Osteocyte (in vitro differentiated cells): Measurements from ENCODE around the gene CD276. TPM values are rescaled to one million over a fixed set of nuclear protein-coding genes. Genes with fewer than 3 reads are reported as not detected.
"Not testable (repeated sequence)": the region's sequence is repeated elsewhere in the genome, so short reads cannot be mapped to it uniquely, and the experiment has no call there.

ENCODE experiments used
- DNase-seq: peaks from one replicate; pipeline ENCODE4 v3.0.0; 2021; ENCODE audit warnings: mixed read lengths; ENCODE audit not compliant: unreplicated experiment; ENCODE audit errors: extremely low spot score
- H3K27ac Mint-ChIP-seq: one replicate; pipeline ENCODE4 v1.8.0; 2021; ENCODE audit warnings: mild to moderate bottlenecking, mixed read lengths; ENCODE audit not compliant: unreplicated experiment
- H3K27me3 Mint-ChIP-seq: one replicate; pipeline ENCODE4 v1.8.0; 2021; ENCODE audit warnings: mixed read lengths; ENCODE audit not compliant: unreplicated experiment
- H3K36me3 Mint-ChIP-seq: one replicate; pipeline ENCODE4 v1.8.0; 2021; ENCODE audit warnings: mixed read lengths; ENCODE audit not compliant: unreplicated experiment
- H3K4me1 Mint-ChIP-seq: one replicate; pipeline ENCODE4 v1.8.0; 2021; ENCODE audit warnings: mixed read lengths; ENCODE audit not compliant: unreplicated experiment
- H3K4me3 Mint-ChIP-seq: one replicate; pipeline ENCODE4 v1.8.0; 2021; ENCODE audit warnings: mild to moderate bottlenecking, moderate library complexity, mixed read lengths; ENCODE audit not compliant: unreplicated experiment
- H3K9me3 Mint-ChIP-seq: one replicate; pipeline ENCODE4 v1.8.0; 2021; ENCODE audit warnings: mixed read lengths; ENCODE audit not compliant: unreplicated experiment
- CTCF ChIP-seq: fragments of 200-600 bp; sonication (generic); IDR thresholded peaks from 2 replicates; pipeline ENCODE4 v1.5.0; 2021; ENCODE audit warnings: antibody characterized with exemption, mild to moderate bottlenecking, moderate library complexity
- long read RNA-seq: library from polyadenylated mRNA; unstranded; transcript quantifications from one replicate; pipeline ENCODE4 v2.0.0, GENCODE V29; 2021
- total RNA-seq: library from RNA; stranded (reverse); gene quantifications from 2 replicates; pipeline ENCODE4 v1.2.1, GENCODE V29; 2021

CD276 gene
- total RNA-seq = 147 and 153 TPM in 2 replicates
- long read RNA-seq, transcript CD276-202 (10 exons, 3,469 nt) = major isoform, 6 of 15 reads
- long read RNA-seq, partial matches to known transcripts = 5 of 15 reads
- long read RNA-seq, other reads (novel, unspliced or antisense) = 3 of 15 reads

- TF ChIP-seq CTCF = no peak
- no peaks in the 10 kb centered on the region for H3K27me3 Mint-ChIP-seq
Measured at GRCh38 chr15:73683777-73684580, at the start of gene CD276. Gene CD276, plus strand, starts transcription at chr15:73684383. Its CDS starts 15,257 bp downstream, at chr15:73699640.

GRCh38 chr15:73637527-73637926 lies 46.7 kb upstream of the CD276 start:
- H3K36me3 Mint-ChIP-seq = no peaks in the 10 kb centered on the region
- H3K9me3 Mint-ChIP-seq = peaks cover 6% of the 10 kb centered on the region
- no peak overlapping the region for H3K4me3 Mint-ChIP-seq
- H3K4me1 Mint-ChIP-seq = peaks cover 41% of the 10 kb centered on the region
- no peak for TF ChIP-seq CTCF
- peak overlapping the region; percentile 12 for H3K27ac Mint-ChIP-seq
- H3K27me3 Mint-ChIP-seq = no peaks in the 10 kb centered on the region
- no peak for DNase-seq

More at GRCh38 chr15:73683777-73684580, at the start of gene CD276:
- DNase-seq = peak; percentile 88
- no peaks in the 10 kb centered on the region for H3K9me3 Mint-ChIP-seq
- peaks cover 40% of the 10 kb centered on the region for H3K4me1 Mint-ChIP-seq
- H3K27ac Mint-ChIP-seq = peak within 1 kb of the TSS; percentile 89
- peak within 1 kb of the TSS; percentile 85 for H3K4me3 Mint-ChIP-seq
- H3K36me3 Mint-ChIP-seq = no peaks in the 10 kb centered on the region

GRCh38 chr15:73639464-73639863 lies 44.7 kb upstream of the CD276 start:
- not testable (repeated sequence) for H3K27me3 Mint-ChIP-seq, H3K4me3 Mint-ChIP-seq, H3K36me3 Mint-ChIP-seq, H3K9me3 Mint-ChIP-seq, DNase-seq, H3K27ac Mint-ChIP-seq
- peaks cover 29% of the 10 kb centered on the region for H3K4me1 Mint-ChIP-seq

- H3K27ac Mint-ChIP-seq = peak overlapping the region; percentile 31
Measured at GRCh38 chr15:73647259-73648013, 36.7 kb upstream of the CD276 start.

GRCh38 chr15:73648014-73648295 lies 36.2 kb upstream of the CD276 start:
- H3K4me3 Mint-ChIP-seq = no peak overlapping the region
- peaks cover 4% of the 10 kb centered on the region for H3K9me3 Mint-ChIP-seq
- peaks cover 16% of the 10 kb centered on the region for H3K4me1 Mint-ChIP-seq
- H3K27me3 Mint-ChIP-seq = peaks cover 8% of the 10 kb centered on the region
- no peak for TF ChIP-seq CTCF
- H3K36me3 Mint-ChIP-seq = no peaks in the 10 kb centered on the region
- no peak for DNase-seq
- H3K27ac Mint-ChIP-seq = peak overlapping the region; percentile 31

More at GRCh38 chr15:73647259-73648013, 36.7 kb upstream of the CD276 start:
- no peak for TF ChIP-seq CTCF
- Mint-ChIP-seq H3K9me3 (peaks cover 4% of the 10 kb centered on the region), H3K4me3 (no peak overlapping the region), H3K36me3 (no peaks in the 10 kb centered on the region), H3K4me1 (peaks cover 16% of the 10 kb centered on the region), H3K27me3 (peaks cover 6% of the 10 kb centered on the region)
- DNase-seq = no peak
